CD4-positive, alpha-beta T cell treated with Interleukin-1 beta for 1 hour (primary cell): ENCODE data around the gene ANO6.
"Not testable (repeated sequence)": the region's sequence is repeated elsewhere in the genome, so short reads cannot be mapped to it uniquely, and the experiment has no call there.

Experiments
- DNase-seq, 2 donors: peaks; one replicate each; pipeline ENCODE4 v3.0.0-alpha.2; 2020 to 2022

ANO6 gene, protein sequence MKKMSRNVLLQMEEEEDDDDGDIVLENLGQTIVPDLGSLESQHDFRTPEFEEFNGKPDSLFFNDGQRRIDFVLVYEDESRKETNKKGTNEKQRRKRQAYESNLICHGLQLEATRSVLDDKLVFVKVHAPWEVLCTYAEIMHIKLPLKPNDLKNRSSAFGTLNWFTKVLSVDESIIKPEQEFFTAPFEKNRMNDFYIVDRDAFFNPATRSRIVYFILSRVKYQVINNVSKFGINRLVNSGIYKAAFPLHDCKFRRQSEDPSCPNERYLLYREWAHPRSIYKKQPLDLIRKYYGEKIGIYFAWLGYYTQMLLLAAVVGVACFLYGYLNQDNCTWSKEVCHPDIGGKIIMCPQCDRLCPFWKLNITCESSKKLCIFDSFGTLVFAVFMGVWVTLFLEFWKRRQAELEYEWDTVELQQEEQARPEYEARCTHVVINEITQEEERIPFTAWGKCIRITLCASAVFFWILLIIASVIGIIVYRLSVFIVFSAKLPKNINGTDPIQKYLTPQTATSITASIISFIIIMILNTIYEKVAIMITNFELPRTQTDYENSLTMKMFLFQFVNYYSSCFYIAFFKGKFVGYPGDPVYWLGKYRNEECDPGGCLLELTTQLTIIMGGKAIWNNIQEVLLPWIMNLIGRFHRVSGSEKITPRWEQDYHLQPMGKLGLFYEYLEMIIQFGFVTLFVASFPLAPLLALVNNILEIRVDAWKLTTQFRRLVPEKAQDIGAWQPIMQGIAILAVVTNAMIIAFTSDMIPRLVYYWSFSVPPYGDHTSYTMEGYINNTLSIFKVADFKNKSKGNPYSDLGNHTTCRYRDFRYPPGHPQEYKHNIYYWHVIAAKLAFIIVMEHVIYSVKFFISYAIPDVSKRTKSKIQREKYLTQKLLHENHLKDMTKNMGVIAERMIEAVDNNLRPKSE

DNA sequence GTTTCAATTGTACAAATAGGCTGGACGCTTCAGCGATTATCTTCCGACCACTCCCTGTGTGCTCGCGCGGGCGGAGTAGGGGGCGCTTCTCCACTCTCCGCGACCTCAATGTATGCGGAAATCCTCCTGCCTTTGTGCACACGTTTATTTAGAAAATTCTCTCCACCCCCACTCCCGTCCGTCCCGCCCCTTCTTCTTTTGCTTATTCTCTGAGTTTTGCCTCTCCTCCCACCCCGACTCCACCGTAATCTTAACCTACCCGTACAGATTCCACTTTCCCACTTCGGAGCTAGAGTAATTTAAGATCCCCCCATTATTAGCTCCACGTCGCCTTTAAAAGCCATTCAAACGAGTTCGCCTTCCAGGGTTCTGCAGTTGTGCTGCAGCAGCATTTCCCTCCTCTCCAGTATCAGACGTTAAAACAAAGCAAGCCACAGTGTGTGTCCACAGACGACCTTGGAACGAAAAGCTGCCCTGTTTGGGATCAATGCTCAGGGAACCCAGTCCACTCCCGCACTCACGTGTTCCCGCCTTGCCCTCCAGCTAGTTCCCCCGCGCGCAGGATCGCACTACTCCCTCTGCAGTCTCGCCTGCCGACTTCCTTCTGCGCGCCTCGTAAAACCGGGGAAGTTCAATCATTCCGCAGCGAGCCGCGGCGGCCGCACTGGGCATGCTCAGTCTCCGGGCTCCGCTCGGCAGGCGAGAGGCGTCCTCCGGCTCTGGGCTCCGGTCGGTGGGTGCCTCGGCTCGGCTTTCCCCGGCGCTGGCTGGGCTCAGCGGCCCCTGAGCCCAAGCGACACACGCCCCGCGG, at the start of gene ANO6:
Gene ANO6 (plus strand): TSS at position 677 of the 811 bp plus-strand sequence. CDS start 227 bp downstream, outside the sequence.
- peak; percentile 75 for DNase-seq

DNA sequence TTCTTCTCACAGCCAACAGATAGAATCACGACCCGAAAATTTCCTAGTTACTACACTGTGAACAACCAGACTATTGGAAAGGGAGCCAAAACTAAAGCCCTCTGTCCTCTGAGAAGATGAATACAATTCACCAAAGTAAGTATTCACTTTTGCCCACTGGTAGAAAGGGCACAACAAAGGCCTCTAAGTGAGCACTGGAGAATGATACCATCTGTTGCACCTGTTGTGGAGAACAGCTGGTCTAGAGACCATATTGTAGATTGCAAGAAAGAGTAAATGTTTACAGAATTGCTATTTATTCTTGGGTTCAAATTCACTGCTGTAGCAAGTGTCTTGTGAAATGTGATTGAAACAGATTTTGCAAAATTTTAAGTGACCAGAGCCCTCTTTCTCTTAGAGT, 46.9 kb upstream of the ANO6 start:
- DNase-seq = no peak

DNA sequence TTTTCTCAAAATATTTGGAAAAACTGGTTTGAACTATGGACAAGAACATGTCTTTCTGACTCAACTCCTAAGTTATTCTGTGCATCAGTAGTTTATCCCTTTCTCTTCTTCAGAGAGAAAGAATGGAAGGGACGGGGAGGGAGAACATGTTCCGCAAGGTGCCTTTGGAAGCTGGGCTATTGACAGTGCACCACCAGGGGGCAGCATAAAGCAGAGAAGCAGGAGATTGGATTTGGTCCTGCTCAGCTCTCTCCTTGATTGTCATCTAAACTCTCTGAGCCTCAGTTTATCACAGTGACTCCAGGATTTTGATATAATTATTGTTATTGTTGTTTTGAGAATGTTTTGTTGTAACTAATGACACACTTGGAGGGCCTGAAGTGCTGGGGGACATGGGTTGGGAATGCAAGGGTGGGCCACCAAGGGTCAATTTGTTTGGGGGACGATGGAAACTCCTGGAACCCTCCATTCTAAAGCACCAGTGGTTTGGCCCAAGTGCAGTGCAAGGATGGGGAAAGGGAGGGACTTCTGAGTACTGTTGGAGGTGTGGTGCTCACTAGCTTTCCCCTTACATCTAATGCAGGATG, 45.3 kb upstream of the ANO6 start:
- peak; percentile 65 to 69 for DNase-seq

DNA sequence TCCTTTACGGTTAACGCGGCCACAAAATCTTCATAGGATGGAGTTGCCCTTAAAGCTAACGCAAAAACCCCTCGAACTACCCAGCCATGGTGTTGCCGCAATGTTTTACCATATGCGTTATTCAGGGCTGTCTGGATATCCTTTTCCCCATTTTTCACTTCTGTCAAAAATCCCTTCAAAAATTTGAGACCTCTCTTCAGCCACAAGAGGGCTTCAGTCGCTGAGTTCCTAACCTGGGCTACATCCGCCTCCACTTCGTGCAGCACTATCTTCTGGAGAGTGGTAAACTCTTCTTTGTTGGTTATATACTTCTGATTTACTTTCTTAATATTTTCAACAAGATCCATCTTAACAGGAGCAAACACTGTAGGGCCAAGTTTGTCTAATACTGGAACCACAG, 42.6 kb upstream of the ANO6 start:
- DNase-seq = not testable (repeated sequence)

DNA sequence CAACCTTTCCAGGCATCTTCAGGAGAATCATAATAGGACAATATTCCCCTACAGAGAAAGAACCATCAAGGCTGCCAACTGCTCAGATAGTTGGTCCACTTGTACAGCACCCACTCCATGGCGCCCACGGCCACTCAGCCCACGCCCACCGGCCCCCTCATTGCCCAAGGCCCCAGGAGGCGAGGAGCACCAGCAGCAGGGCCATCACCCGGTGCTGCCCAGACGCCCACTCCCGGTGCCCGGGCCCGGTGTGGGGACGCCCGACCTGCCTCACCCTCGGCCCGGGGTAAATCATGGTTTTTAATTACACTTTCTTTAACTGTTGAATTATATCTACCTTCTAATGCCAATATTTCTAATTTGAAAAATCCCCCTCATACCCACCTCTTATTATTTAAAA, 41.3 kb upstream of the ANO6 start:
- no peak for DNase-seq

DNA sequence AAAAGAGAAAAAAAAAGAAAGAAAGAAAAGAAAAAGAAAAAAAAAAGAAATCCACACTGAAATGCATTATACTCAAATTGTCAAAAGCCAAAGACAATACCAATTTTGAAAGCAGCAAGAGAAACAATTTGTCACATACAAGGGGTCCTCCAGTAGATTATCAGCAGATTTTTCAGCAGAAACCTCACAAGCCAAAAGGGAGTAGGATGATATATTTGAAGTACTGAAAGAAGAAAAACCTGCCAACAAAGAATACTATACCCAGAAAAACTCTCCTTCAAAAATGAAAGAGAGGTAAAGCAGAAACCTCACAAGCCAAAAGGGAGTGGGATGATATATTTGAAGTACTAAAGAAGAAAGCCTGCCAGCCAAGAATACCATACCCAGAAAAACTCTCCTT, 37.1 kb upstream of the ANO6 start:
- no peak for DNase-seq

DNA sequence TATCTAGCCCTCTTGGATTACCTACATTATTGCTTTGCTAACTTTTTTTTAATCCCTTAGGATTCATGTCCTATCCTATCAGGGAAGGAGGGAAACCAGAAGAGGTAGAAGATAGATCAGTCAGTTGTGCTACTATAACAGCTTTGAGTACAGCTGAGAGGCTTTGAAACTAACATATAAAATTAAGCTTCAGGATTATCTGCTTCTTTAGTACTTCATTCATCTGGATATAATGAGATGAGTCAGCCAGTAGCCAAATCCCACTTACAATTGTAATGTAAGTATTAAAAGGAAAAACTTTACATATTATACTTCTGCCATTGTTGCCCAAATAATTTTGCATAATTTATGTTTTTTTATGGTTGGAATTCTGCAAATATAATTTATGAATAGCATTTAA, 33.4 kb upstream of the ANO6 start:
- DNase-seq = no peak

DNA sequence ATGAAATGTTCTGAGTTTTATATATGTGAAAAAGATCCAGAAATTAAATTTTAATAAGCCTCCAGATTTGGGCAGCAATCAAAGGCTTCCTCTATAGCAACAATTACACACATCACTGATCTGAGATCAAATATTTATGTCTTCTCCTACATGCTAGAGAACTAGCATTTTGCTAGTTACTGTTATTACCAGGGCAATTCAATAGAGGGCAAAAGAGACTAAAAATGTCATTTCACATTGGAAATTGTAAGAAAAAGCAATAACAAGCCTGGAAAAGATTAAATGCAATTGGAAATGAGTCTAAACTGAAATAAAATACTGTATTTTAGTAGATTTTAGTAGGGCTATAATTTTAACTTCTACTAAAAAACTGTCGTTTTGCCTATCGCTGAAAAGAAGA, 32.6 kb upstream of the ANO6 start:
- no peak for DNase-seq

DNA sequence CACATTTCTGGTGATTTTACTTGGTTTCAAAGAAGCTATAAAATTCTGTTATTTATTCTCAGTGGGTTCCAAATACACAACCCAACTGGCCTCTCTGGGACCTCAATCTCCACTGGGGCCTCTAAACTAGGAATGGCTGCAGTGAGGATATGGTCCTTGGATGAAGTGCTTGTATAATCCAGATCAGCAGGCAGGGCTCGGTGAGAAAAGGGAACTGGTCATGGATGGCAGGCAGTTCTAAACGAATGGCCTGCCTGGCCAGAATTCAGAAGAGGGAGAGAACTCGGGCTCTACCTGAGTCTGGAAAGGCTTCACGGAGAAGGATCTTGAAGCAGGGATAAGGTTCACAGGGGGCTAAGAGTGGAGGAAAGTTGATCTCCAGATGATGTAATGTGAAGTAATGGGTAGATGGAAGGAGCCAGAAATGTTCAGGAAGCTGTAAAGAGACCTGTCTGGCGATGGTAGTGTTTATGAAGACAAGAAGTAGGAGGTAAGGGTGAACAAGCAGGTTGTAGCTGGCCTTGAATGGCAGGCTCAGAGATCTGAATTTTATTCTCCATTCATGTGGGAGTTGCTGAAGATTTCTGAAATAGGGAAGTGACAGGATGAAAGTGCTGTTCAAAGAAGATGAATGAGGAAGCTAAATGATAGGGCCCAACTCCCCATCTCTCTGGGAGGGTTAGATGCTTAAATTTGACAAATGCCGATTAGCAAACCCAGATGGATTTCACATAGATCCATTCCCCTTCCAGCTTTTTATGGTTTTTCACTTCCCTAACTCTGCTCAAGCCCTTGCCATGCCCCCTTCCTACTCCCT, 31.5 kb upstream of the ANO6 start:
- no peak for DNase-seq

DNA sequence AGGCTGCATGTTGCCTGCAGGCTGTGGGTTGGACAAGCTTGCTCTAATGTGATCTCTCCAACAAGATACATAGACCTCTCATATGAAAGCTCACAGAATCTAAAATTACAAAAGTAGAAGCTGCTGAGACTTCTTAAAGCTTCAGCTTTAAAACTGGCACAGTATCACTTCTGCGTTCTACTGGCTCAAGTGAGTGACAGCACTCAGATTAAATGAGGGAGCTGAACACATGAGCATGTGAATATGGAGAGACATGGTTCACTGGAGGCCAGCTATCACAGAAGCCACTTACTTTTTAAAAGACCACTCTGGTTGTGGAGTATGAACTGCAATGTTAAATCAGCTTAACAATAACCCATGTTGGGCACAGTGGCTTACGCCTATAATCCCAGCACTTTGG, 29.1 kb upstream of the ANO6 start:
- DNase-seq = no peak

DNA sequence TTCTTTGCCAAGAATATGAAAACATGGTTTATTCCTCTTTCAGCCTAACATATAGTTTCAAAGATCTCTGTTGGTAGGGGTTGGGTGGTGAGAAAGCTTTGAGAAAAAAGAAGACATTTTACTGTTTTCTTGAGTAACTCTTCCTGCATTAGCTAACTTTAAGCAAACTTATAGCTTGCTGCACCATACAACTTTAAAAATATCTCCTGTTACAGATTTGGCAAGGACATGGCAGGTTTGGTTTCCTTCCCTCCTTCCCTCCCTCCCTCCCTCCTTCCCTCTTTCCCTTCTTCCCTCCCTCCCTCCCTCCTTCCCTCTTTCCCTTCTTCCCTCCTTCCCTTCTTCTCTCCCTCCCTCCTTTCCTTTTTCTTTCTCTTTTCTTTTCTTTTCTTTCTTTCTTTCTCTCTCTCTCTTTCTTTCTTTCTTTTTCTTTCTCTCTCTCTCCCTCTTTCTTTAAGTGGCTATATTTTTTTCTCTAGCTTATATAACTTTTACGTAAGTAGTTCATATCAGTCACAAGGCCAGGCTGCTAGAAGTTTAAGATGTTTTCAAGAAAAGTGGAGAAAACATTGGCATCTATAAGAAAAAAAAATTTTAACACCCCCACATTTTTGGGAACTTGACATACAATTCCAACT, 26.0 kb upstream of the ANO6 start:
- no peak for DNase-seq

DNA sequence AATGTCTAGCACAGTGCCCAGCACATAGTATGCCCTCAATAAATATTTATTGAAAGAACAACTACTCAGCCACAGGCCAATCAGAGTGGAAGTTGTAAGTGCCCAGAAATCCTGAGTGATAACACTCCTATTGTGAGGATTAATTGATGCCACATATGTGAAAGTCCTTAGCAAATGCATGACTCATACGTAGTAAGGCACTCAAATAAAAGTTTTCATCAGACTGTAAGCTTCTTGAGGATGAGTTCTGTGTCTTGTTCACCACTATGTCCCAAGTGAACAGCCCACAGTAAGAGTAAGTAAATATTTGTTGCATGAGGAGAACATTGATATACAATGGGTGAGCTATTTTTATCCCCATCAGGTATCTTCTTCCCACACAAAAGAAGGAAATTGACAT, 24.7 kb upstream of the ANO6 start:
- no peak for DNase-seq

DNA sequence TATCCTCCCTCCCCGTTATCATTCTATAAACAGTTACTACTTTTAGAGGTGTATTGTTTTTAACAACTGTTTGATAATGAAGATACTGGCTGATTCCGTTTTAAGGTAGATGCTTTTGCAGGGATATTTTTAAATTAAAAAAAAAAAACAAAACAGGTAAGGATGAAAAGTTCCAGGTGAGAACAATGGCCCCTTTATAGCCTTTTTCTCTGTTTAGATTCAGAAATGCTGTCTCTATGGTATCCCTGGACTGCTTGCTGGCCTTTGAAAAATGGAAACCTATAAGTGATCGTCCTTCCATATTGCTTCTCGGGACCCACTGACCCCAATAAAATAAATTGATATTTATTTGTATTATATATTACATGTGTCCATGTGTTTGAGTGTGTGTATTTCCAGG, 23.2 kb upstream of the ANO6 start:
- no peak for DNase-seq

DNA sequence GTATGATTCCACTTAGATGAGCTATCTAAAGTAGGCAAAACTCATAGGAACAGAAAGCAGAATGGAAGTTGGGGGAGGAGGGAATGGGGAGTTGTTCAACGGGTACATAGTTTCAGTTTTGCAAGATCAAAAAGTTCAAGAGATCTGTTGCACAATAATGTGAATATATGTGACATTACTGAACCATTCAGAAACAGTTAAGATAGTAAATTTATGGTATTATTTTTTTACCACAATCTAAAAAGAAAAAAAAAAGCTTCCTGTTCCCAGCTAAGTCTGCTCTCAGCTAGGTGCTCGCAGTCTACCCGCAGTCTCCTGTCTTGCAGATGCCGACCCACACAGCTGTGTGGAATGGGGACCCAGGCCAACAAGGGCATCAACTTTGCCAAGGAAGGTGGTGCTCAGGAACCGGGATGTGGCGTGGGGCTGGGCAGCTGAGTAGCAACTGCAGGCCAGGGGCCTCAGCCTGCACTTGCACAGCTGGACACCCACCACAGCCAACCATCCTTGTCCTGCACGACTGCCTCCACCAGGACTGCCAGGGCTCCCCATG, 15.3 kb upstream of the ANO6 start:
- DNase-seq = no peak

DNA sequence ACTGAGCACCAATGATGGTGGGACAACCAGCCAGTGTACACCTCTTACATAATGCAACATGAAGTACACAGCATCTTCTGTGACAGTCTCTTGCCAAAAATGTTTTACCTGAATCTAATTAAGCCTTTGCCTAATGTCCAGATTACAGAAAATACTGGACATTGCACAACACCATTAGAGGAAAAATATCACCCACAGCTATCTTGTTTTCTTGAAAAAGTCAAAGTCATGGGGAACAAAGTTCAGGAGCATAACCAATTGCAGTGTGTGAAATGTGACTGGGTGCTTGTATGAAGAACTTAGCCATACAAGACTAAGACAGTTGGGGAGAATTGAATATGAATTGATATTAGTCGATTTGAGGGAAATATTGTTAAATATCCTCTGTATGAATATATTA, 12.1 kb upstream of the ANO6 start:
- no peak for DNase-seq

DNA sequence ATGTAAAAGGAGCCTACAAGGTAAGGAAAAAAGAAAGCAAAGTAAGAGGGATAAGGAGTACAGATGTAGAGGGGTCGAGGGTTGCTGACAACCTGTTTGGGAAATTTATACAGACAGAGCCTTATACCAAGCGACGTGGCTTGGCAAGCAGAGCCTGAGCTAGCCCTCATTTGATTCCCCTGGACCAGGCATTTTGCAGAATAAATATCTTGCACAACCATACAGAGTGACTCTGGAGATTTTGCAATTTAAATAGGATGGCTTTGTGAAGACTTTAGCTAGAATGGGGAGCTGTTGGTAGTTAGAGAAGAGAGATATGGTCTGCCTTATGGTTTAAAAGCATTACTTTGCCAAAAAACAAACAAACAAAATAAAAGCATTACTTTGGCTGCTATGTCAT, 11.1 kb upstream of the ANO6 start:
- DNase-seq = no peak

DNA sequence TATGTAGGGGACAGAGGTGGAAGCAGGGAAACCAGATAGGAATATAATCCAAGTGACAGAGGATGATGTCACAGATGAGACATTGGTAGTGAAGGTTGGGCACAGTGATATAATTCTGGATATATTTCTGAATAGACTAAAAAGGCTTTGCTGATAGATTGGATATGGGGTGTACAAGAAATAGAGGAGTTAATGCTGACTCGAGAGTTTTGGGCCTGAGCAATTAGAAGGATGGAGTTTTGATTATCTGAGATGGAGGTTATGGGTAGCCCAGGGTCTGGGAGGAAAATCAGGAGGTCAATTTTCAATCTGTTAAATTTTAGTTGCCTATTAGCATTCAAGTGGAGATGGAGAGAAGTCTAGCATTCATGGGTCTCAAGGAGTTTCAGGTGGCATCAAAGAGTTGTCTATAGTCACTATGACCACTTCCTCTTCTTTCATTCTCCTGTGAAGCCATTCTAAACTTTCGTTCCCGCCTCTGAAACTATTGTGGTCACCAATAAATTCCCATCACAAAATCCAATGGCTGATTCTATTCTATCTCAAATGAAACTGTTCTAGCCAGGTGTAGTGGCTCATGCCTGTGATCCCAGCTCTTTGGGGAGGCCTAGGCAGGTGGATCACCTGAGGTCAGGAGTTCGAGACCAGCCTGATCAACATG, 10.6 kb upstream of the ANO6 start:
- no peak for DNase-seq

DNA sequence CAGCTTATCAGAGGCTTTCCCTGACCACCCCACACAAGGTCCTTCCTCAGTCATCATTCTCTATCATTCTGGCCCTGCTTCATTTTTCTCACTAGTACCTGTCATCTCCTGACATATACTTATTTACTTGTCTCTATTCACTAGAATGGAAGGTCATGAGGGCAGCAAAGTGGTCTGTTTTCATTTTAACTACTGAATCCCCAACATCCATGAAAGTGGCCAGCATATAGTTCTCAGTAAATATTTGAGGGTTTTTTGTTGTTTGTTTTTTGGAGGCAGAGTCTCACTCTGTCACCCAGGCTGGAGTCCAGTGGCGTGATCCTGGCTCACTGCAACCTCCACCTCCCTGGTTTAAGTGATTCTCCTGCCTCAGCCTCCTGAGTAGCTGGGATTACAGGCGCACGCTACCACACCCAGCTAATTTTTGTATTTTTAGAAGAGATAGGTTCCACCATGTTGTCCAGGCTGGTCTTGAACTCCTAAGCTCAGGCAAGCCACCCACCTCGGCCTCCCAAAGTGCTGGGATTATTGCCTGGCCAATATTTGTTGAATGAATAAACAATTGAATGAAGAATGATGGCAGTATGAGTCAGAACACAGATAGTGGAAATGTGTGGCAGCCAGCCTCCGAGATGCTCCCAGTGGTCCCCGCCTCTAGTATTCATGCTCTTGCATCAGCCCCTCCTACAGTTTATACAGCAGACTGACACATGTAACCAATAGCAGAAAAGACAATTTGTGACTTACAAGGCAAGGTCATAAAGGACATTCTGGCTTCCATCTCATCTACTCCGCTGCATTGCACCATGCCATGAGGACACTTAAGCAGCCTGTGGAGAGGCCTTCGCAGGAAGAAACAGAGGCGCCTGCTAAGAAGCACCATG, 7.0 kb upstream of the ANO6 start:
- no peak for DNase-seq

DNA sequence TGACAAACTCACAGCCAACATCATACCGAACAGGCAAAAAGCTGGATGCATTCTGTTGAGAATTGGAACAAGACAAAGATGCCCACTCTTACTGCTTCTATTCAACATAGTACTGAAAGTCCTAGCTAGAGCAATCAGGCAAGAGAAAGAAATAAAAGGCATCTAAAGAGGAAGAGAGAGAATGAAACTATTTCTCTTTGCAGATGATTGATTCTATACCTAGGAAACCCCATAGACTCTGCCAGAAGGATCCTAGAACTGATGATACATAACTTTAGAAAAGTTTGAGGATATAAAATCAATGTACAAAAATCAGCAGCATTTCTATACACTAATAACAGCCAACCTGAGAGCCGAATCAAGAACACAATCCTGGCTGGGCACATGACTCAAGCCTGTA, 6.1 kb upstream of the ANO6 start:
- no peak for DNase-seq
